ENCODE results near the gene ENOX1.
"Not testable (repeated sequence)": the region's sequence is repeated elsewhere in the genome, so short reads cannot be mapped to it uniquely, and the experiment has no call there.

ENOX1 gene

GRCh38 chr13:43171489-43171888, 615.3 kb downstream of the ENOX1 start:
- DNase-seq, result no peak

DNA sequence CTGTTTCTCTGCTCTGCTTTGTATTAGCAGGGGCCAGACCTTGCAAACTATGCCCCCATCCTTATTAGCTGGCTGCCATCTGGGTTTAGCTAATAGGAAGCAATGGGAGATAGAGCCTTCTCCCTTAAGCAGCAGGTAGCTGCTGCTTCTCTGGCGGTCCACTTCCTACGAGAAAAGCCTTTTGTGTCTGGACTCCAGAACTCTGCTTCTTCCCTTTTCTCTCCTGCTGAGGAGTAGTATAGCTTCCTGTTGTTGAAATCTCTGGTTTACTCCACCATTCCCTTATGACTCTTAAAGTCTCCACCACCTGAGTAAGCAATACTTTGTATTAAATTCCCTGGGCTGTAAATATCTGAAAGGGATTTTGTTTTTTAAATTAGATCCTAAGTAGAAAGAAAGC, 616.3 kb downstream of the ENOX1 start:
- DNase-seq, result no peak

GRCh38 chr13:43168434-43168833, 618.3 kb downstream of the ENOX1 start:
- DNase-seq, result not testable (repeated sequence)

DNA sequence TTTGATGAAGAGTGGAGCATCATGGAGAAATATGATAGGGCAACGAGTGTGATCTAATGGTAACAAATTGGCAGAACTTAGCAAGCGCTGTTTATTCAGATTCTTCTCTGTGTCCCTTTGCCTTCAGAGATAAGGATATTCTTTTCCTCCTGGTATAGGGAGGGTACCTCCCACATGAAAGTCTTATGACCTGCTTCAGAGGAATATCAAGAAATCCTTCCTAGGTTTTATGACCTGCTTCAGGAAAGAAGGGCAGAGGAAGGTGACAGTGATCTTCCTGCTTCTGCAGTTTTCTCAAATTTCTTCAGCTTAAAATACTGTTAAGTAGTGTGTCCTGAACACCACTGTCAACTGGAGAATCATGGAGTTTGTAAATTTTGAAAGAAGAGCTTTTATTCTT, 619.0 kb downstream of the ENOX1 start:
- DNase-seq, result no peak

GRCh38 chr13:43166644-43167457, 619.9 kb downstream of the ENOX1 start:
- no peak for DNase-seq

Measured in NCI-H446 treated with DMSO at 0.1 percent for 48 hours (cell line).